Inflammatory macrophage (primary cell): Measurements from ENCODE around the gene EFHC1.

Source experiments
- DNase-seq, 2 donors: peaks; one replicate each; pipeline ENCODE4 v3.0.0-alpha.2; 2020 to 2022

The EFHC1 gene

DNA sequence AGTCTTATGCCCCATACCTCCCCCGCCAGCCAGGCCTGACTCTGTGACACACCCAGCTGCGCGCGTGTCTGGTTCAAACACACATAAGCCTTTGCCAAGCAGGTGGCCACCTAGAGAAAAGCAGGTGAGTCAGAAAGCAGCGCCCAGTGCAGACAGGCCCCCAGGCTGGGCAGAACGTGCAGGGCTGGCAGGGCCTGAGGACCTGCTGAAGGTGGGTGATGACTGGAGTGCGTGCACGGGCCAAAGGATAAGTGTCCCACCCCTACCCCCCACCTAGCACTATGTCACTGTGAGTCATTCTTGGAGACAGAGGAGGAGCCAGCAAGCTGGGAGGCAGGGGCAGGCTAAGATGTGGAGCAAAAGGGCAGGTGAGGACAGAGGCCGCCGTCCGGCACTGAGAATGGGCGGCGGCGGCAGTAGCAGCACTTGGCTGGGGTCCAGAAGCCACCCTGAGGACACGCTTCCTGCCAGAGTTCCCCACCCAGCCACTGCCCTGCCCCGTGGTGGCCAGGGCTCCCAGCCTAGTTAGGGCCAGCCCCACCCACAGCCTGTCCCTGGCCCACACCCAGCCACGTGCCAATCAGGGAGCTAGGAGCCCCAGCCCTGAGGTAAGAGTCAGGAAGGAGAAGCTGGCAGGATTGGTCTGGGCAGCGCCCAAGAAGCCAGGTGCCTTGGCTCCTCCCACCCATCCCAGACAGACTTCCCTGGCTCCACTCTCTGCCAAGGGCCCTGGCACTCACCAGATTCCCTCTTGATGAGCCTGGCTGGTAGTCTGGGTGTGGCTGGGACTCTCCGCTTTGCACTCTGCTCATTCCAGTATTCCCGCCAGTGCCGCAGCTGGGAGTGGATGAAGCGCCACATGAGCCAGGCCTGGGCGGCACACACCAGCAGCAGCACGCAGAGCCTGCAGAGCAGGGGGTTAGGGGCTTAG is 84.0 kb downstream of the EFHC1 start:
- peak; percentile 40 to 85 for DNase-seq

DNA sequence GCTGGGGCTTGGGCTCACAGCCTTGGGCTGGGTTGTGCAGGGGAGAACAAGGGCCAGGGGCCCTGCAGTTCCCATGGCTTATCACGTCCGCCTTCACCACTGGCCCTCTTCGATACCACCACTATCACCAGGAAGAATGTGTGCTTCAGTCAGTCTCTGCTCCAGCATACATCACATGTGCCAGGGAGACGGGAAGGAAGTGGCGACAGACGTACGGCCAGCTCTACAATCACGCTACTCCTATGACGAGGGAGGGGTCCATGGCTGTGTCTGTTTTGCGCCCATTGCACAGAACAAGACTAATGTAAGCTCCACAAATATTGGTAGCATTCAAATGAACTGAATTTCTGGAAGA is 84.6 kb downstream of the EFHC1 start:
- peak in 1 of 2 donors; percentile 30 for DNase-seq

DNA sequence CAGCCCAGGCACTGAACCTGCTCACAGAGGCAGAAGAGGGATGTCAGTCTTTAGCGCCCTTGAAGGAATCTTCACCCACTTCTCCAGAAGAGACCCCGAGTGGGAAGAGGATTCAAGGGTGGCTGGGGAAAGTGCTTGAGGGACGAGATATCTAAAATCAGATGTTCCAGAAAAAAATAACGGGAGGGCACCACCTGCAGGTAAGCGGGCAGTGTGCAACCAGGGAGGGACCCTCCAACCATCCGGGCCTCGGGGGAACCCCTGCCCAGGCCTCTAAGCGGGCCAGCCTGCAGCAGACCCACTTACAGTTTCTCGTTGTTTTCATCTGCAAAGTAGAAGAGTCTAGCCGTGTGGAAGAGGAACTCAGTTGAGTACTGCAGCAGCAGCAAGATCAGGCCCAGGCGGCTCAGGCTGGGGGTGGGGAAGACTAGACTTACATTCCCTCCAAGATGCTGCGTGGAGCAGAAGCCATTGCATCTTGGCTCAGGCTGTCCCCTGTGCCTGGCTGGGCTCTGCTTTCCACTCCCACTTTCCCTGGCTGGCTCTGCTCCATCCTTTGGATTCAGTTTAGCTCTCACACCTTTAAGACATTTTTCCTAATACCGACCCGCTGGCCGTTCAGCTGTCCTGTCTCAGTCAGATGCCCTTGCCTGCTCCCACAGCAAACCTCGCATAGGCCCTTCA is 85.7 kb downstream of the EFHC1 start:
- no peak for DNase-seq

DNA sequence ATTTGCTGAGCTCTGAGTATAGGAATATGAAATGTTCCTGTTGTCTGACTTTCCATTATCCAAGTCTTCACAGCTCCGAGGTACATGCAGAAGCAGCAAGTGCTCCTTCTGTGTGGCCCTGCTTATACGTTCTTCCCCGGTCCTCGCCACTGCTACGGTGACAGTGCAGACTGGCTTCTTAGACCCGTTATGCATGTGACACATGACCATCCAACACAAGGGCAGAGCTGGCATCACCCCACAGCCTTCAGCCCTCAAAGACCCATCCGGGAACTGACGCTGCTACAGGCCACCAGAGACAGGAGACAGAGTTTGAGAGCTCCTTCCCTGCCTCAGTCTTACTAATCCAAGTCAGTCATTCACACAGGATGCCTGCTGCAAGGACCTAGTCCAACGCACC is 86.3 kb downstream of the EFHC1 start:
- DNase-seq: no peak

DNA sequence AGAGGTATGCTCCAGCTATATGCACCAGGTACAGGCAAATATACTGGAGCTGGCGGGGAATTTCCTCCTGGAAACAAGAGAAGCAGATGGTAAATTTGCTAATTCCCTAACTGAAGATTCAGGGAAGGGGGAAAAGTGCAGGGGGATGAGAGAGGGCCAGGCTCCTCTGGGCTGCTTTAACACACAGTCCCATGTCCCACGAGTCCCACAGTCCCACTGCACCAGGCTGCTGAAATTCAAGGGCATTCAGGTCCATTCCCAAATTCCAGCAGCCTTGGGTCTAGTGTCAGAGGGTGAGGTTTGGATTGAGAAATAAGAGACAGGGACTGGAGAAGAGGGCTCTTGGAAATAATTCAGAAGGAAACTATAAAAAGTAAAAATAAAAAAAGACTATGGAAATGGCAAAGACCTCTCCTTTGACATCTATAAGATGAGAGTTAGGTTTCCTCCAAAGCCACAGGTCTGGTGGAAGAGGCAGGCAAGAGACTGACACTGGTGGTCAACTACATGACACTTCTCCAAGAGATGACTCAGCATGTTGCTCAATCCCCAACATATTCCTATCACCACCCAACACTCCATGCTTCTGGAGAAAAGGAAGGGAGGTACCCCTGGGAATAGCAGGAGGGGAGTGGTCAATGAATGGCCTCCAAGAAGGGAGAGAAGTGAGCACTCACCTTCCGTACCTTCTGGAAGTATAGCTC is 87.6 kb downstream of the EFHC1 start:
- no peak for DNase-seq

DNA sequence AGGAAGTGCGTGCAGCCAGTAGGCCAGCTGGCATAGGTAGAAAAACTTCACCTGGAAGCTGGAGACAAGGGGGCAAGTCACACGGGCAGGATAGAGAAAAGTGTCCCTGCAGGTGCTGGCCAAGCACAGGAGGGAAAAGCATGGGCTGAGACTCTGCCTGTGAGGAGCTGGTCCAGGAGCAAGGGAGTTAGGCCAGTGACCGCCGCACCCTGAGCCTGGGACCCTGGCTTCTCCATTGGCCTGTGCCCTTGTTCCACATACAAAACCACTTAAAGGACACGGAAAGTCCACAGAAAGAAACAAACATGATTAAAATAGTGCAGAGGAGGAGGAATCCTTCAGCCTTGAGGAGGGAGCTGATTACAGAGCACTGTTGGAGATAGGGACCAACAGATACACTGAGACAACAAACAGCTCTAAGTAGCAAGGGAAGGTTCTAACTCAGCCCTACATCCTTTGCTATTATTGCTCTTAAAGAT is 88.2 kb downstream of the EFHC1 start:
- DNase-seq: no peak

DNA sequence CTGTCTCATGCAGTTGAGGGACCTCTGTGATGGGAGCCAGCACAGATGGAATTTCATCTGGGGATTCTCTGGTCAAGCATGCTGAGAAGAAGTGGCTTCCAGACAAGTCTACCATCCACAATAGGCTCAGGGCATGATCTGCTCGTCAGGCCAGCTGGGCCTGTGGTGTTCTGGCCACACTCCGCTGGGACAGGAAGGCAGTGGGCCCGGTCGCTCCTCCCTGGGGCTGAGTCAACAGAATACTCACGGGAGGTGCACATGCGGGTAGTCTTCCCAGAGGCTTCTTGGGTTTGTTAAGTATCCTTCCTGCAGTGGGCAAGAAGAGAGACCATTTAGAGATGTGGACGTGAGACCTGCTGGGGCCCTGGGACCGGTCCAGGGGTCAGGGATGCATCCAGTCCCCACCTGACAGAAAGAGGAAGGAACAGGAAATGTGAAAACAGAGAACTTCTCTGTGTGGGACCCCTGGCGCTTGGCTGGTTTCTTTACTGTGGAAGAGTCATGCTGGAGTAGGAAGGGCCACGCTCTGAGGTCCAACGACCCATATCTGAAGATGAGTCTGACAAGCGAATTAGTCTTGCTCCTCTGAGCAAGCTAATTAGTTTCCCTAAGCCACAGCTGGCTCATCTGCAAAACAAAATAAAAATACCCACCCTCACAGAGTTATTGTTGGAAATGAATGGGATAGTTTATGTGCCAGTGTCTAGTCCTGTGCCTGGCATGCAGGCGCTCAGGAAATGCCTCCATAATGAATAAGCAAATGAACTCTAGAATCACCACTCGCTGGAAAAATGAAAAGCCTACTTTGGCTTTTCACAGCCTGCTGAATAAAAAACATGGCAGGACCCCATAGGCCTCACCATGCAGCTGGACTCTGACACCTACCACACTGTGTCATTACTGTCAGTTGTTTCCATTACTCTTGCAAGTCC is 89.4 kb downstream of the EFHC1 start:
- DNase-seq: no peak

DNA sequence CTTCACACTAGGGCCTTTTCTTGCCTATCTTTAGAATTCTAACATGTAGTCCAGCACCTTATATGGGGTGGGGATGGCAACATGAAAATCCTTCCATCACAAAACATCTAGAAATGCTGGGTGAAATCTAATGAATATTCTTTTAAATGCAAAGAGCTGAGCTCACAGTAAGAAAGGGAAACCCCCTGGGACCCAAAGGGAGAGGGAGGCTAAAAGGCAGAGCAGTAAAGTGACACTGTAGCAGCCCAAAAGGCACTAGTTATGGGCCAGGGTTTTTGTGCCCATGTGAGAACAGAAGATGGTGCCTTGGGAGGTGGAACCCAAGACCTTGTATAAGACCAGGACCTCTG is 90.0 kb downstream of the EFHC1 start:
- DNase-seq: no peak

DNA sequence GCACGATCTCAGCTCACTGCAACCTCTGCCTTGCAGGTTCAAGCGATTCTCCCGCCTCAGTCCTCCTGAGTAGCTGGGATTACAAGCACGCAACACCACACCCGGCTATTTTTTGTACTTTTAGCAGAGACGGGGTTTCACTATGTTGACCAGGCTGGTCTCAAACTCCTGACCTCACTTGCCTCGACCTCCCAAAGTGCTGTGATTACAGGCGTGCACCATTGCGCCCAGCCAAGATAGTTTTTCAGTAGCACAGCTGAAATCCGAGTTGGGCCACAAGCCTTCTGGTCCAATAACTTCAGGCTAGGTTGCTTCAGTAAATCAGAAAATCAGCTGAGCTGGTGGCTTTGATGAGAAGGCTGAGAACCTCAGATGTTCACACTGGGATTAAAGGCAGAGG is 91.0 kb downstream of the EFHC1 start:
- DNase-seq: no peak

DNA sequence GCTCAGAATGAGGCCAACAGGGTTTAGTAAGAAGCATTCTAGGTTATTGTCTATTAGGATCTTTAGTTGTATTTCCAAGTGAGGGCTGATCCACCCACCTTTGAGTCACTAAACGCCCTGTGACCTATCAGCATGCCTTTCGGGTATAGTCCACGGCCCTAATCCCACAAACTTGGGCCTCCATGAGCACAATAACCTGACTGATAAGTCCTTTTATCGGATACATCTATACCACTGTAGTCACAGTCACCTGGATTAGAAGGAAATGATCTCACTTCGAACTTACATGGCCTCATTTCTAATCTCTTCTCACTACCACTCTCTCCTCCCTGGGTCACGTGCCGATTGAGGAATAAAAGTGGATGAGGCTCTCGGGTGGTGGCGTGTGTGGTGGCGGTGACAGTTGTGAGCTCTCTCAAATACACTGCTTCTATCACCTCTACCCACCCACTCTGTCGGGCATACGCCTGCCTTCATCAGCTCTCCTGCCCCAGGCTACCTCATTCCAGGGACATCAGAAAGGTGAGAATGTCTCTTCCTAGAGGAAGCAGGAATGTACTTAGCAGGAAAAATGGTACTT is 91.5 kb downstream of the EFHC1 start:
- DNase-seq: no peak

DNA sequence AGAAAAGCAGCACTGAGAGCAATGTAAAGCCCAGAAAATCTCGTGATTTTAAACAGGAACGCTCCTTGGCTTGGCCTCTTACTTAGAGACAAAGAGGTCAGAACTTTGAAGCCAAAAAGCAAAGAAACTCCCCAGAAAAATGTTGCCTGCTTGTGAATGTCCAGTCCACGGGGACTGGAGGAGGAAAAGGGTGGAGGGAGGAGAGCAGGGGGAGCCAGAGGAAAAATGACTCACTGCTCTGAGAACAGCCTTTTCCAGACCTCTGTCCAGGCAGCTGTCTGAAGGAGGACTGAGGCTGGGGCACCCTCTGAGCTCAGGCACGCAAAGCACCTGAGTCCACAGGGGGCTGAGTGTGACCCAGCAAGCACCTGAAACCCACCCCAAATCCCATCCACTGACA is 92.1 kb downstream of the EFHC1 start:
- no peak for DNase-seq

DNA sequence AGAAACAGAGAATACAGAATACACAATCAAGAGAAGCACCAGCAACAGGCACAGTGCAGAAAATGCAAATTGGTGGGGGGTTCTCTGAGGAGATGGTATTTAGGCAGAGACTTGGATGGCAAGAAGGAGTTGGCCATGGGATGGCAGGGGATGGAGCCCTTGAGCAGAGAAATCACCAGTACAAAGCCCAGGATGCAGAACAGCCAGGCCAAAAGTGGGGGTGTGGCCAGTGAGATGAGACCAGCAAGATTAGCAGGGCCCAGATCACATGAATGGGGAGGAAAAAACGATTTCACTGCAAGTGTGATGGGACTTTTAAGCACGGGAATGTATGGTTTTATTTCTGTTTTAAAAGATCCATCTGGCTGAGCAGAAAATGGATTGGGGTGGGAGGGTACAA is 93.3 kb downstream of the EFHC1 start:
- DNase-seq: no peak

DNA sequence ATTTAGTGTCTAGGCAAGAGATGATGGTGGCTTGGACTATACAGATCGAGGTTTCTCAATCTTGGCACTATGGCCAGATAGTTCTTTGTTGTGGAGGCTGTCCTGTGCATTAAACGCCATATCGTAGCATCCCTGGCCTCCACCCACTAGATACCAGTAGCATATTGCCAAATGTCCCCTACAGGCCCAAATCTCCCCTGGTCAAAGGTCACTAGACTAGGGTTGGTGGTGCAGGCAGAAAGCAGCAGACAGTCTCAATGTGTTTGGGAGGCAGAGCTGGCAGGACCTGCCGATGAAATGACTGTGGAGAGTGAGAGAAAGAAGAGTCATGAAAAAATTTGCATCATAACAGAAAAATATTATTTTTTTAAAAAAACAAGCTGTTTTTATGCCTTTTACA is 93.8 kb downstream of the EFHC1 start:
- DNase-seq: no peak

DNA sequence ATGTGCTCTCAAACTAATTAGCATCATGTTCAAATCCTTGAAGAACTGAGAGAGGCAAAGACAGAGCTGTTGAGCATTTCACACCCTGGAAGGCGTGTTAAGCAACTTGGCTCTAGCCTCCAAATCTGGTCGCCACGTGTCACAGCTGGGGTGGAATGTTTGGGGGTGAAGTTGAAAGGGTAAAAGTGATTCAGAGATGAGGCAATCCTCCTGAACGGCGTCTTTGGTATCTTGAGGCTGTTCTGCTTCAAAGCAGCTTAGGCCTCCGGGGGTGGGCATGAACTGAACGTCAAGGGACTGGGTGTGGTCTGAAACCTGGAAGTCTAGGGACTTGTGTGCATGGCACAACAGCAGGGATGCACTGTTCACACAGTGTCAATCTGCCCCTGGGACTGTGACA is 94.4 kb downstream of the EFHC1 start:
- peak; percentile 70 to 86 for DNase-seq

DNA sequence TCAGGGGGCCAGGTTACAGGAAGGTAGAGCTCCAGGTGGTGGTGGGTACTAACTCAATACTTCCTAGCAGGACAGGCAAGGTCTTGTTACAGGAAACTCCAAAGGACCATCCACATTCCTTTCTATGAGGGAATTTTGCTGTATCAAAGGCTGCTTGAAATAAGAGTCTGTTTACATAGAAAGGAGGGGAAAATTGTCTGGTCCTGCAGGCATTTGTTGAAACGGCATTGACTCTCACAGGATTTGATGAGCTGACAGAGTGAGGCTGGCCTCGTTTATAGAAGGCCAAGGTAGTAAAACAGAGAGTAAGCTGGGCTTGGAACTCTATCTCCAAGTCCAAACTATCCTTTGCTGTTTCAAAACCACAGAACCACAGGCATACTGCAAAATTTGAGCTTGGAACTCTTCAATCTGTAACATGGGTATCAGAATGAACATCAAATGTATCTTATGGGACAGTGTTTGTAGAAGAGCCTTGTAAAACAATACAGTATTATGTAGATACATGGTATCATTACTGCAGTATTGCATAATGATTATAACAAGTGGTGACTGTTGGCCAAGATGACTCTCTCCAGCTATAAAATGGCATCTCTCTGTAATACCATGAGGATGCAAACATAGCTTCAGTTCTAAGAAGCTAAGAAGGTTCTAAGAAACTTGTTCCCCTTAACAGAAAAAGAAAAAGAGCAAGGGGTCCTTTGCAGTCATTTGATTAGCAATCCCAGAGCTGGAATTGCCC is 95.2 kb downstream of the EFHC1 start:
- no peak for DNase-seq

DNA sequence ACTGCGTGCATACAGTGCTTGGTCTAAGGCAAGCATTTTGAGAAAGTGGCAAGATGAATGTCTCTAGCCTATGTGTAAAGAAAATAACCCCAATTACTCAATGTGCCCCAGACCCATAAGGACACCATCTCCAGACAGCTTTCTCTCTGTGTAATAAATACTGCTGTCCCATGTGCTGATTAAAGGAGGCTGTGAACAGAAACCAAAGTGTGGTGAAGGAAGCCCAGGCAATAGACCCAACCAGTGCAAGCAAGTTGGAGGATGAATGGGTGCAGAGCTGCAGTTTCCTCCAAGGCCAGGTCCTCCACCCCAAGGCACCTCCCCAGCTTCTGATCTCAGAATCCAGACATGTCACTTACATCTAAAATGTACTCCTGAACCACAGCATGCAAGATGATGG is 96.1 kb downstream of the EFHC1 start:
- no peak for DNase-seq

DNA sequence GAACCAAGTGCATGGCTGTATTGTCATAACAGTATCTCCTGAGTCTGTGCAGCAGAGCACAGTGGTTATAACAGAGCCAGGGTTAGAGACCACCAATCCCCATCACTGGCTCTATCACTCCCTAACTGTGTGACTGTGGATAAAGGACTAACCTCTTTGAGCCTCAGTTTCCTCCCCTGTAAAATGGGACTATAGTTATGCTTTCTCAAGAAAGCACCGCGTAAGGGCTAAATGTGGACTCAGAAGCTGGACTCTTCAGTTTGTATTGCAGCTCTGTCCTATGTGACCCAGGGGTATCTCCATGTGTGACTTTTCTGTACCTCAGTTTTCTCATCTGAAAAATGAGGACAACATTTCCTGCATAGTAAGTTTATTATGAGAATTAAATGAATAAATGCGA is 96.8 kb downstream of the EFHC1 start:
- DNase-seq: no peak

DNA sequence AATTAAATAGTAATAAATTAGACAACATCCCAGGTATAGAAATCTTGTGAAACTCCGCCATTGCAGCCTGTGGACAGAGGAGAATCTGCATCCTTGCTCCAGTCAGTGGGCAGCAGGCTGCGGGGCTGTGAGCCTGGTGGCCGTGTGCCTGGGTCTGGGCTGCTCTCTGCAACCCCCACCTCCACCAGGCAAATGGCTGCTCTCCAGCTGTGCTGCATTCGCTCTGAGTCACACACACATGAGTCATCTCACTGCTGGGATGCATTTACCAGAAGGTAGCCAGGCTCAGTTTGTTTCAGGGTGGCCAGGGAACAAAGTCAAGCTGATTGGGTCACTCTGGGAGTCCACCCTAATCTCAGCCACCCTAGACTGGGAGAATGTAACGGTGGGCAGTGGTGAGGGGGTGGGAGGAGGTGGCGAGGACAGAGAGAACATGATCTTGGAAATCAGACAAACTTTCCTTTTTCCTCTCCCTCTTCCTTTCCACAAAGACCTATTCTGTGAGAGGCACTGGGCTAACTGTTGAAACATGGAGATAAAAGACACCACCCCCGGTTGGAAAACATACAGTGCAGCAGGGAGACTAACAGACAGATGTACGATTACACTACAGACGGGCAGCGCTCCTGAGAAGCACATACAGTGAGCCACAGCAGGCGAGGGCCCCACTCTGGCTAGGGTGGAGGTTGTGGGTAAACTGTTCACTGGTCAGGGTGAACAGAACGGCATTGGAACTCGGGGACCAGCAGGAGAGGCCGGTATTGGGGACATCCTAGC is 97.5 kb downstream of the EFHC1 start:
- DNase-seq: peak; percentile 11 to 55

DNA sequence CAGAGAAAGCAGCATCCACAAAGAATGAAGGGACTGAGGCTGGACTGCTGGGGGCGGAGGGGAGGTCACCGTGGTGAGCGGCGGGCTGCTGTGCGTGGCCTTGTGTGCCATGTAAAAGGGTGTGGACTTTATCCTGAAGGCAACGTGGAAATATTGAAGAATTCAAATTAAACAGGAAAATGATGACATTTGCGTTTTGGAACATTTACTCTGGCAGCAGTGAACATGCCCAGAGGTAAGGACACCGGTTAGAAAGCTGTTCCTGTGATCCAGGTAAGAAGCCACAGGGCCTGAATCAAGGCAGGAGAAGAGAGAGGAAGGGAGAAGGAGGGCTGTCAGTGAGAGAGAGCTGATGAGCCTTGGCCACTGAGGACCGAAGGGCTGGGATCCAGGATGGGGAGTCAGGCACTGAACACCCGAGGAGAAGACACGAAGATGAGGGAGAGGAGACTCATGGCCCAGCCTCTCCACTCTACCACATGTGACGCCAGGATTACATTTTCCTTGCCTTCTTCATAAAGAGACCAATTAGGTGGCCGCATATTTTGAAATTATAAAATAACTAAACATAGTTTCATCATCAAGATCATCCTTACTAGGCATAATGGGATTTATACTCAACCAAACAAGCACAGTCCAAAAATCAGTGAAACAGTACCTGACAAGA is 98.3 kb downstream of the EFHC1 start:
- DNase-seq: no peak

DNA sequence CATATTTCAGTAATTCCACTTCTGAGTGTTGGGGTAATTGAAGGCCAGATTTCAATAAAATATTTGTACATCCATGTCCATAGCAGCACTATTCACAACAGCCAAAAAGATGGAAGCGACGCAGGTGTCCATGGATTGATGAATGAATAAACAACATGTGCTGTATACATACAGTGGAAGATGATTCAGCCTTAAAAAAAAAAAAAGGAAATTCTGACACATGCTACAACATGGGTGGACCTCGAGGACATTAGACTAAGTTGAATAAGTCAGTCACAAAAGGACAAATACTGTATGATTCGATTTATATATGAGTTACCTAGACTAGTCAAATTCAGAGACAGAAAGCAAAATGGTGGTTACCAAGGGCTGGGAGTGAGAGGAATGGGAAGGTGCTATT is 99.5 kb downstream of the EFHC1 start:
- no peak for DNase-seq
